K562 (cell line): ENCODE results near the gene PTK6. TPM values are rescaled to one million over a fixed set of nuclear protein-coding genes. Genes with fewer than 3 reads are reported as not detected.

ENCODE experiments used
- ATAC-seq: fragments of 200-7000 bp; cut with Tn5 transposase; 3 replicates; pipeline ENCODE4 v1.9.1; 2020; ENCODE audit warnings: moderate library complexity
- BruUV-seq: library from RNA; stranded (reverse); fragments of 400-500 nt; replicated peaks from 2 replicates; lab custom pipeline; 2021; lab: Mats Ljungman, UMichigan
- CTCF ChIA-PET: fragments of 300-600 bp; formaldehyde crosslinking; extraction: SDS; loops from one replicate; lab custom pipeline; 2021; ENCODE audit warnings: low intra/inter-chr PET ratio; lab: Yijun Ruan, JAX
- POLR2A ChIA-PET: fragments of 300-600, 350-650 bp; sonication (Branson Sonifier 250); formaldehyde crosslinking; extraction: SDS; loops from one replicate; lab custom pipeline; 2021; ENCODE audit warnings: antibody characterized with exemption, inconsistent platforms; lab: Yijun Ruan, JAX
- DNase-seq, 4 experiments: peaks; one replicate each; pipeline versions ENCODE4 v3.0.0 to v3.0.0-alpha.2; 2011 to 2018; ENCODE audit warnings: low spot score in 3 of 4, mixed read lengths in 3 of 4; ENCODE audit errors: extremely low read depth in 1 of 4
- FAIRE-seq: peaks from 2 replicates; lab custom pipeline; 2011; peaks lifted over from hg19 to GRCh38; lab: Jason Lieb, UNC
- H2AFZ ChIP-seq: 2 replicates; pipeline ENCODE4 v1.6.0; 2011; ENCODE audit warnings: low read depth, low read length, control low read depth, inconsistent platforms
- H3K27ac ChIP-seq: fragments of 200-600 bp; 3 replicates; pipeline ENCODE4 v1.8.0; 2011; ENCODE audit warnings: low read depth, mild to moderate bottlenecking, control low read depth, inconsistent platforms, low read length, moderate library complexity, mixed read lengths; ENCODE audit errors: extremely low read depth
- H3K27me3 ChIP-seq, 2 experiments: fragments of 300-600 bp in 1 of 2; 2 replicates in 1 of 2; 3 replicates in 1 of 2; pipeline versions ENCODE4 v1.6.0 to v1.8.0; 2011; ENCODE audit warnings: inconsistent platforms in 2 of 2, low read length in 2 of 2, mild to moderate bottlenecking in 1 of 2, mixed read lengths in 1 of 2, moderate library complexity in 1 of 2; ENCODE audit not compliant: control insufficient read depth in 2 of 2, insufficient read depth in 2 of 2
- H3K36me3 ChIP-seq: fragments of 300-600 bp; 3 replicates; pipeline ENCODE4 v1.8.0; 2011; ENCODE audit warnings: mild to moderate bottlenecking, low read length, inconsistent platforms; ENCODE audit not compliant: control insufficient read depth, insufficient read depth
- H3K4me1 ChIP-seq, 2 experiments: fragments of 200-600 bp in 1 of 2; replicated peaks in 1 of 2; 2 replicates in 1 of 2; 3 replicates in 1 of 2; pipeline versions ENCODE4 v1.5.1 to v1.8.0; 2011; ENCODE audit warnings: inconsistent platforms in 2 of 2, low read length in 2 of 2, mild to moderate bottlenecking in 1 of 2, mixed read lengths in 1 of 2, moderate library complexity in 1 of 2; ENCODE audit not compliant: control insufficient read depth in 2 of 2, insufficient read depth in 2 of 2
- H3K4me2 ChIP-seq: 2 replicates; pipeline ENCODE4 v1.6.1; 2011; ENCODE audit warnings: low read length, control low read depth, inconsistent platforms, mixed read lengths; ENCODE audit not compliant: insufficient read depth
- H3K4me3 ChIP-seq: fragments of 200-600 bp; sonication (generic), shearing (Covaris generic); 2 replicates; pipeline ENCODE4 v1.5.1; 2016; ENCODE audit warnings: control low read depth, inconsistent platforms
- H3K79me2 ChIP-seq: fragments of 200-600 bp; 3 replicates; pipeline ENCODE4 v1.8.0; 2011; ENCODE audit warnings: low read length, inconsistent platforms; ENCODE audit not compliant: control insufficient read depth, insufficient read depth
- H3K9ac ChIP-seq, 2 experiments: 2 replicates each; pipeline versions ENCODE4 v1.6.0 to v1.6.1; 2011; ENCODE audit warnings: low read depth in 2 of 2, low read length in 2 of 2, control low read depth in 1 of 2, inconsistent platforms in 1 of 2, mild to moderate bottlenecking in 1 of 2, mixed read lengths in 1 of 2; ENCODE audit not compliant: insufficient read depth in 1 of 2
- H3K9me1 ChIP-seq: one replicate; pipeline ENCODE4 v1.6.0; 2011; ENCODE audit warnings: inconsistent platforms, mild to moderate bottlenecking, low read length, moderate library complexity; ENCODE audit not compliant: control insufficient read depth, insufficient read depth
- H3K9me3 ChIP-seq: replicated peaks from 2 replicates; pipeline ENCODE4 v1.5.1; 2011; ENCODE audit warnings: low read depth, low read length, inconsistent platforms; ENCODE audit not compliant: control insufficient read depth, insufficient read depth
- H4K20me1 ChIP-seq: replicated peaks from 2 replicates; pipeline ENCODE4 v1.6.1; 2011; ENCODE audit warnings: low read length, inconsistent platforms, mixed read lengths; ENCODE audit not compliant: control insufficient read depth, insufficient read depth
- ASH1L ChIP-seq: fragments of 450-650 bp; IDR thresholded peaks from 2 replicates; pipeline ENCODE4 v1.6.1; 2018; ENCODE audit warnings: borderline replicate concordance, mild to moderate bottlenecking, low read depth; ENCODE audit not compliant: partially characterized antibody
- BRCA1 ChIP-seq, 2 experiments: fragments of 450-650 bp in 1 of 2; sonication (generic) in 1 of 2; formaldehyde crosslinking in 1 of 2; IDR thresholded peaks; 2 replicates each; pipeline versions ENCODE4 v1.5.0 to v1.6.1; 2017 to 2020; ENCODE audit warnings: mild to moderate bottlenecking in 1 of 2, missing genetic modification reagents in 1 of 2
- BRF1 ChIP-seq: IDR thresholded peaks from 3 replicates; pipeline ENCODE4 v1.6.1; 2011; ENCODE audit warnings: borderline replicate concordance, mild to moderate bottlenecking; ENCODE audit not compliant: insufficient read length; ENCODE audit errors: extremely low read depth
- CBX8 ChIP-seq: fragments of 200-600 bp; sonication (generic); IDR thresholded peaks from 2 replicates; pipeline ENCODE4 v1.6.1; 2012; ENCODE audit warnings: borderline replicate concordance, mixed run types, low read depth, mild to moderate bottlenecking, moderate library complexity, mixed read lengths, low read length, control low read depth, inconsistent platforms; ENCODE audit not compliant: poor library complexity, severe bottlenecking; ENCODE audit errors: extremely low read depth
- CREM ChIP-seq: IDR thresholded peaks from 2 replicates; pipeline ENCODE4 v1.6.1; 2014; ENCODE audit warnings: antibody characterized with exemption, low read depth
- FOXM1 ChIP-seq, 2 experiments: fragments of 450-650 bp in 1 of 2; sonication (generic) in 1 of 2; formaldehyde crosslinking in 1 of 2; IDR thresholded peaks; 2 replicates each; pipeline versions ENCODE4 v1.6.1 to v1.9.0; 2017 to 2022; ENCODE audit warnings: low read depth in 2 of 2, mild to moderate bottlenecking in 2 of 2, missing genetic modification reagents in 1 of 2, moderate library complexity in 1 of 2
- MEF2A ChIP-seq: IDR thresholded peaks from 2 replicates; pipeline ENCODE4 v1.6.1; 2011; ENCODE audit warnings: low read depth, mild to moderate bottlenecking, low read length, moderate library complexity; ENCODE audit not compliant: control insufficient read depth
- MEF2D ChIP-seq: conservative IDR thresholded peaks from 2 replicates; pipeline ENCODE4 v1.6.1; 2016; ENCODE audit warnings: low read depth, missing genetic modification characterization, missing compliant biosample characterization
- SAFB2 ChIP-seq: fragments of 200-400 bp; formaldehyde crosslinking; IDR thresholded peaks from 2 replicates; pipeline ENCODE4 v1.6.1; 2018; ENCODE audit warnings: borderline replicate concordance, low read length, low read depth, moderate library complexity; ENCODE audit not compliant: severe bottlenecking
- SP2 ChIP-seq: IDR thresholded peaks from 2 replicates; pipeline ENCODE4 v1.6.1; 2011; ENCODE audit warnings: mild to moderate bottlenecking, low read depth, low read length, moderate library complexity; ENCODE audit not compliant: poor library complexity, severe bottlenecking; ENCODE audit errors: extremely low read depth
- SRSF3 ChIP-seq: fragments of 200-400 bp; formaldehyde crosslinking; IDR thresholded peaks from 2 replicates; pipeline ENCODE4 v1.6.1; 2016; ENCODE audit warnings: mild to moderate bottlenecking, low read length, moderate library complexity; ENCODE audit not compliant: insufficient read depth
- ZNF311 ChIP-seq: fragments of 250-450 bp; sonication (Bioruptor Pico); IDR thresholded peaks from 2 replicates; pipeline ENCODE4 v1.4.0; 2020; ENCODE audit warnings: mild to moderate bottlenecking, moderate library complexity
- ZNF583 ChIP-seq: fragments of 250-450 bp; sonication (Bioruptor Pico); IDR thresholded peaks from 2 replicates; pipeline ENCODE4 v1.4.0; 2020
- WGBS: fragments of 100-300 bp; shearing (Covaris generic); methylation state at CpG from one replicate; pipeline ENCODE4 v1.1.6; 2016; ENCODE audit warnings: low coverage, mixed read lengths; ENCODE audit not compliant: insufficient coverage; ENCODE audit errors: missing lambda C conversion rate; 5-methylcytosine and 5-hydroxymethylcytosine counted together
- in situ Hi-C: fragments of 300-500 bp; cut with MboI; formaldehyde crosslinking; loops from 4 replicates; pipeline ENCODE4 v1.15.0; 2018; ENCODE audit warnings: inconsistent platforms, mixed read lengths
- intact Hi-C: fragments of 100-400 bp; cut with micrococcal nuclease; formaldehyde crosslinking; loops from 2 replicates; pipeline ENCODE4 v1.14.2; 2022
- polyA plus RNA-seq, 8 experiments: library from polyadenylated mRNA; depleted of rRNA in 4 of 8; stranded (reverse) in 5 of 8; unstranded in 3 of 8; fragments of >200 nt; fragmentation: Nextera tagmentation in 2 of 8; fragmentation: Illumina TruSeq in 1 of 8; extraction: Ambion mirVana in 2 of 8; extraction: Trizol in 1 of 8; gene quantifications; 2 replicates each; pipeline versions ENCODE4 v1.2.1 to v1.2.3, GENCODE V29; 2011 to 2014; ENCODE audit warnings: inconsistent platforms in 1 of 8, missing spikeins in 1 of 8
- total RNA-seq, 7 experiments: library from RNA; depleted of rRNA in 6 of 7; stranded (reverse); fragments of >200 nt in 6 of 7; fragmentation: Illumina TruSeq in 2 of 7; extraction: Trizol in 2 of 7; gene quantifications; 2 replicates each; pipeline versions ENCODE4 v1.2.1 to v1.2.3, GENCODE V29; 2011 to 2021; ENCODE audit warnings: low replicate concordance in 1 of 7

Gene PTK6
- total and polyA plus RNA-seq, 9 of the 15 experiments (the other 6 are each of a cell fraction or from before 2014, with no cell fraction given), result 0.07 TPM; not detected in 8

- TF ChIP-seq MEF2D, result 0 out of 2 replicates have a peak, but pooled peaks have one; percentile 32
- TF ChIP-seq CREM, result peak; percentile 49; the same call in 1 of the 2 replicates
- TF ChIP-seq MEF2A, result peak; percentile 41; the same call in 1 of the 2 replicates
- no peak for TF ChIP-seq SP2
- TF ChIP-seq ZNF583 (CRISPR knock-in tag), result no peak
Observed at GRCh38 chr20:63501818-63502670, 35.1 kb downstream of the PTK6 start (continued).

DNA sequence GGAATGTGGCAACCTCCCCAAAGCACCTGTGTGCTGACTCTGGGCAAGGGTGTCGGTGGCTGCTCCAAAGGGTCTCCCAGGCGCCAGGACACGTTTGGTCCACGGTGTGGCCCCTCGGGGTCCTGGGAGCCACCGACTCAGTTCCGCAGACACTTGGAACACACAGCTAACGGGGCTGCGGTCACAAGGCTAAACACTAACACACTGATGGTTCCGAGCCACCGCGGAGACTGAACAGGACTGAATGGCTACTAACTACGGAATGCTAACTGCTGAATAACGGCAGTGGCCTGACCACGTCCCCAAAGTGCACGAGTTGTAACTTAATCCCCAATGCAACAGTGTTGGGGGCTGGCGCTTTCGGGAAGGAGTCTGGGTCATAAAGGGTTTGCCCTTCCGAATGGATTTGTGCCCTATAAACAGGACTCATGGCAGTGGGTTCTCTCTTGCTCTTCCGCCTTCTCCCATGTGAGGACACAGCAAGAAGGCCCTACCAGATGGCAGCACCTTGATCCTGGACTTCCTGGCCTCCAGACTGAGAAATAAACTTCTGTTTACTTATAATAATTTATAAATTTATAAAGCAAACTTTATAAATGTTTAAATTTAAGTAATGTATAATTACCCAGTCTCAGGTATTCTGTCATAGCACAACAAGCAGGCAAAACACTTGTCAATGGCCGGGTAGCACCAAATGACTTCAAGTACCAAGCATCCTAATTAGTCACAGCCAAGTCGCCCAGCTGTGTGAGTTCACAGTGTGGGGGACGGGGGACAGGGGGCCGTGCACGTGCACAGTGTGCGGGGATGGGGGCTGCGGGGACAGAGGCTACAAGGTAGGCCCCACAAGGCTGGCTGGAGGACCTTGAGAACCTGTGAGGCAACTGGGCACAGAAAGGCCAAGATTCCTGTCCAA, 36.0 kb downstream of the PTK6 start:
- CTCF ChIA-PET, result no interaction called here
- H3K9me1 ChIP-seq, result no peaks in the 10 kb centered on the region
- no peak for FAIRE-seq
- H3K79me2 ChIP-seq, result no peaks in the 10 kb centered on the region
- no peak overlapping the region for H3K27ac ChIP-seq
- no peak overlapping the region for H3K4me3 ChIP-seq
- no peak overlapping the region for H2AFZ ChIP-seq
- H3K27me3 ChIP-seq, result peaks cover 9 to 14% of the 10 kb centered on the region in 2 experiments; a peak in 3 of 5 replicates
- H3K36me3 ChIP-seq, result no peaks in the 10 kb centered on the region
- no peak for ATAC-seq
- in situ Hi-C loops, result no loop called here
- WGBS, result 40% methylated on average over 27 of the region's 27 CpGs
- H3K4me2 ChIP-seq, result no peak overlapping the region; the same call in 1 of the 2 replicates
- peaks cover 9% of the 10 kb centered on the region; the same call in 1 of the 2 replicates for H4K20me1 ChIP-seq
- POLR2A ChIA-PET, result no interaction called here
- H3K9me3 ChIP-seq, result peaks cover 6% of the 10 kb centered on the region
- DNase-seq, result no peak
- intact Hi-C loops, result no loop called here
- H3K9ac ChIP-seq, result 0 out of 4 replicates have a peak overlapping the region, but pooled peaks of 1 of the 2 experiments have one; percentile 16
- no TSS peak for BruUV-seq
- H3K4me1 ChIP-seq, result peaks cover 0 to 73% of the 10 kb centered on the region in 2 experiments; a peak in 3 of 5 replicates
- no peak for TF ChIP-seq CBX8
- TF ChIP-seq SAFB2, result no peak
- no peak for TF ChIP-seq BRCA1 (IDR thresholded peaks at IDR 0.05)
- TF ChIP-seq BRCA1 (CRISPR knock-in tag; IDR thresholded peaks at IDR 0.05), result no peak
- TF ChIP-seq ZNF311 (CRISPR knock-in tag), result no peak
- TF ChIP-seq SRSF3, result no peak
- no peak for TF ChIP-seq BRF1
- TF ChIP-seq ASH1L, result no peak
- TF ChIP-seq FOXM1 (IDR thresholded peaks at IDR 0.05; ENCODE audit: low read depth), result no peak
- no peak for TF ChIP-seq FOXM1 (CRISPR knock-in tag; IDR thresholded peaks at IDR 0.05; ENCODE audit: low read depth)
